GM21526 (cell line): ENCODE measurements around the gene PRKD2.

Experiments
- ATAC-seq: cut with Tn5 transposase; IDR thresholded peaks from one replicate; pipeline ENCODE4 v1.9.1; 2021; ENCODE audit warnings: moderate library complexity; ENCODE audit not compliant: unreplicated experiment, low FRiP score

PRKD2 gene

DNA sequence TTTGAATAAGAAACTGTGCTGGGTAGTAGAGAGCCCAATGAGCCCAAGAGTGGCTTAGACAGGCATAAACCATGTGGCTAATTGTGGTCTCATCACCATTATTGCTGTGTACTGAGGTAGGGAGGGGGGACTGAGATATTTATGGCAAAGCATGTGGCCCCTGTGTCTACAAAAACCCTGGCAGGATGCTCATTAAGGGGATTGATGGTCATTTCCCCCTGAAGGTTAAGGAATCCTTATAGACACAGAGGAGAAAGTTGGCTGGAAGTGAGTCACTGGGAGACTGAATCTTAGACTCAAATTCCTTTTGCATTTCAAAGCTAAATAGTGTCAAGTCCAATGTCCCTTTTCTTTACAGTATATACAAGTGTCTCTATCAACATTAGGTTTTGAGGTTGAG, 46.1 kb downstream of the PRKD2 start:
- ATAC-seq = no peak

DNA sequence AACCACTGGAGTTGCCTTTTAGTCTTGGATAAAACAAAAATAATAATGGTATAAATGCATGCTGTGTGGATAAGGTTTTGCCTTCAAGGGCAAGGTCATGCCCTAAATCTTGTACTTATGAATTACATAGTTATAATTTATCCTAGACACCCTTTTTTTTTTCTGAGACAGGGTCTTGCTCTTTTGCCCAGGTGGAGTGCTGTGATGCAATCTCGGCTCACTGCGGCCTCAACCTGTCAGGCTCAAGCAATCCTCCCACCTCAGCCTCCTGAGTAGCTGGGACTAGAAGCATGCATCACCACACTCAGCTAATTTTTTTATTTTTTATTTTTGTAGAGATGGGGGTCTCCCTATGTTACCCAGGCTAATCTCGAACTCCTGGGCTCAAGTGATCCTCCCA, 48.3 kb downstream of the PRKD2 start:
- ATAC-seq = no peak

DNA sequence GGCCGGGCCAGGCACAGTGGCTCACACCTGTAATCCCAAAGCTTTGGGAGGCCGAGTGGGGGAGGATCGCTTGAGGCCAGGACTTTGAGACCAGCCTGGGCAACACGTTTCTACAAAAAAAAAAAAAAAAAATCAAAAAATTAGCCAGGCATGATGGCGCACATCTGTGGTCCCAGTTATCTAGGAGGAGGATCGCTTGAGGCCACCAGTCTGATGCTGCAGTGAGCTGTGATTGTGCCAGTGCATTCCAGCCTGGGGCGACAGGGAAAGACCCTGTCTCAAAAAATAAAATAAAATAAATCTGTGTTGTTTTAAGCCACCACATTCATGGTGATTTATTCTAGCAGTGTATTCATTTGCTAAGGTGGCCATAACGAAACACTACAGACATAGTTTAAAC, 51.8 kb downstream of the PRKD2 start:
- no peak for ATAC-seq

DNA sequence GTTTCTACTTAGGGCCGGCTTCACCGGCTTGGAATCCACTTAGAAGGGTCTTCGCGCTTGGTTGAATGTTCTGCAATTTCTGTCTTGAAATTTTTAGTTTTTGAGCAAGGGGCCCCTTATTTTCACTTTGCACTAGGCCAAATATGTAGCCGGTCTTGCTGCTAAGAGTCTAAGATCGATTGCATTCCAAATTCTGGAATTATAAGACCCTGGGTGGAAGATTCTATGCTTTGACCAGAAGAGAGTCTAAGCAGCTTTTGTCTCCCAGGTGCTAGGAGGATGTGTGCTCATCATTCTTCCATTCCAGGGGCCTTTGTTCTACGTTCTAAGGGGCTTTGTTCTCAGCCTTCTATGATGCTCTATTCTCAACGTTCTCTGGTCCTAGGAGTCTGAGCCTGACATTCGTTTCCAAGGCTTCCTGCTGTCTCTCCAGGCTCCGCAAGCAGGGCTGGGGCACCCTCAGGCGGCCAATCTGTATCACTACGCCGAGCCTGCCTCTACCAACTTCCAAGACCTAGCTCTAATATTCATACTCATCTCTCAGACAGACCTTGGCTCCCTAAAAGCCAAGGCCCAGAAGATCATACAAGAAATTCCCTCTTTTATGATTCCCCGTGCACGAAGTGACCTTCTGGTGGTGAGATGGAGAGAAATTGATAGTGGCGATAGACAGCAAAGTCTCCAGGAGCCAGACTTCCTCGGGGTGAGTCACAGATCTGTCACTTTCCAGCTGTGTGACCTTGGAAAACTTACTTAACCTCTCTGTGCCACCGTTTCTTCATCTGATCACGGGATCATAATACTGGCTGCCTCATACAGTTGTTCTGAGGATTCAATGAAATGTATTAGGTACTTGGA, 55.0 kb downstream of the PRKD2 start:
- no peak for ATAC-seq

DNA sequence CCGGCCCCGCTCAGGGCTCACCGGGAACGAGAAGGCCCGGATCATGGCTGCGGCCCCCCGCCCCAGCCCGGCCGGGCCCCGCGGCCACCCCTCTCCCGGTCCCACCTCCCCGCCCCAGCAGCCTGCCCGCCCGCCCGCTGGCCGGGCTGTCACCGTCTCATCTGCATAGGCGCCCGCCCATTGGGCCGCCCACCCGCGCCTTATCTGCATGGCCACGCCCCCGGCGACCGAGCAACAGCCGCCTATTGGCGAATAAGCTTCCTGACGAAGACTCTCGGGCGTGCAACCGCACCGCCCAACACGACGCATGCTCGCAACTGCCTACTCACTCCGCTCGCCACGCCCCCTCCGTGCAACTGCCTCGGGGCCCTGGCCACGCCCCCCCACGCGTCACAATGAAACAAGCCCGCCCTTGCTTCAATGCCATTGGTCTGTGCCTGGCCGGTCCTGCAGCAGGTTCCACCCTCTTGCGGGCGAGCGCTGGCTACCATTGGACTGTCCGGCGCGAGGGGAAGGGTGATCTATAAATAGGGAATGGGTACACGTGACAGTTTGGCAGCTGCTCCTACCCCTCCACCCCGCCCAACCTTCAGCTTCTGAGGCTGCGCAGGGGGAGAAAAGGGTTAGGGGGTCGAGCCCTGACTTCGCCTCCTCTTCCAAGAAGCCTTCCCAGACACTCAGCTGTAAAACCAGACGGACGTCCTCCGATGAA, 55.7 kb downstream of the PRKD2 start, which contains the start of gene DACT3:
DACT3 (minus strand) TSS at position 163 of the 712 bp plus-strand sequence; CDS start at position 45, 118 bp downstream.
- ATAC-seq = peak; percentile 89

DNA sequence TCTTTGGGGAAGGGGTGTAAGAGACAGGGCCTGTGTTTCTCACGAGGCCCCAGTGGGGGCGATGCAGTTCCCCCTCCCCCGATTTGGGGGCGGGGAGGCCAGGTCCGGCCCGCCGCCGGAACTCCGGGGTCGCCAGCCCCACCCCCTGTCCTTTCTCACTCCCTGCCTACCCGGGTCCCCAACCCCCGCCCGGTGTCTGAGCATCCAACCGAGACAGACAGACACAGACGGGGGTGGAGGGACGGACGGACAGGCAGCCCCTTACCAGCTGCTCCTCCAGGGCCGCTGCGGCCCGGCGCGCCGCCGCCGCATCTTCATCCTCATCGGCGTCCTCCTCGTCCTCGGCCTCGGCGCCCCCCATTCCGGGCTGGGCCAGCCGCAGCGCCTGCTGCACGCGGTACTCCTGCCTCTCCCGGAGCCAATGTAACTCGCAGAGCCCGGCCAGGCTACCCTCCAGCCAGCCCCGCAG, 56.3 kb downstream of the PRKD2 start:
- ATAC-seq = no peak

DNA sequence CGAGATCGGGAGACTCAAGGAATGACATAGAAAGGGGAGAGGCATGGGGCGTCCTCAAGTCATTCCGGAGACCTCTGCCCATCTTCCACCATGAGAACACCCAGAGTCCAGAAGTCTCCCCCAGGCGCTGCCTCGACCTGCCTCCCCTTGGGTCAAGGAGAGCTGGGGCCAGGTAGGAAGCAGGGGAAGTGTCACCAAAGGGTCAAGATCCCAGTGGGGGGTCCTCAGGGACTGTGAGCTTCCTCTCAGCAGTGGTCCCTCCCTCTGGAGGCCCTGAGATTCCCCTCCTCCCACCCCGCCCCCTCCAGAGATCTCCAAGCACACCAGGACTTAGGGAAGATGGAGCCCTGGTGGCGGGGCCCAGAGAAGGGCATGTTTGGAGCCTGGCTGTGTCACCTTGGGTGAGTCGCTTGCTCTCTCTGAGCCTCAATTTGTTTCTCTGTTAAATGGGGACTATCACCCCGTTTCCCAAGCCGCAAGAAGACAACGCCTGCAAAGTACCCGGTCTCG, 56.9 kb downstream of the PRKD2 start:
- no peak for ATAC-seq

DNA sequence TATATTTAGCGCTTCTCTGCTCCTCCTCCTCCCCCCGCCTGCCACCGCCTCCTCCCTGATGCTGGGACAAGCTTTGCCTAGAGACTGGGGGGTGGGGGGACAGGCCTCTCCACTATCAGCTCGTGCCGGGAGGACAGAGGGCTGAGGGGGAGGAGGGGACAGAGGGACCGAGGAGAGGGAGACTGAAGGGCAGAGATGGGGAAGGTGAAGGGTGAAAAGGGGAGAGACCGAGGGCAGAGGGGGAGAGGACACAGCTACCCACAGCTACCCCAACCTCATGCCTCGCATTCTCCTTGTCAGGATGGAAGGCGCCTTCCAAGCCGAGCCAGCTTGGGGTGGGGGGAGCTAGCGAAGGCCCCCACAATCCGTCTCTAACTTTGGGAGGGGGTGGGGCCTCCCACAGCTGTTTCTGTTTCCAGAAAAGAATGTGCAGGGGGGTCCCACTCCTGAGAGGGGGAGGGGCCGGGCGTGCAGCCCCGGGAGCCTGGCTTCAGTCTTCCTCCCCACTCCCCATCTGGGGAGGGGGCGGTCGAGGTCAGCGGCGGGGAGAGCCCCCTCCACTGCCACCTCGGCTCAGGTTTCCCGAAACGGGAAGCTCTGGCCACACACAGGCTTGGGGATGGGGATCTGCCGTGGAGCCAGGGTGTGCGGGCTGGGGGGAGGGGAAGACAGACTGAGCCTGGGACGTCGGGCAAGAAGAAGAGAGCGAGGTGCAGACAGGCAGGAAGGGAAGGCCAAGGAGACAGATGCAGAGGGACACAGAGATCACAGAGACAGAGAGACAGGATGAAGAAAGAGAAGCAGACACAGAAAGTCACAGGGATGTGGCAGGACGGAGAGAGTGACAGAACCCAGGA, 57.5 kb downstream of the PRKD2 start:
- ATAC-seq = no peak

DNA sequence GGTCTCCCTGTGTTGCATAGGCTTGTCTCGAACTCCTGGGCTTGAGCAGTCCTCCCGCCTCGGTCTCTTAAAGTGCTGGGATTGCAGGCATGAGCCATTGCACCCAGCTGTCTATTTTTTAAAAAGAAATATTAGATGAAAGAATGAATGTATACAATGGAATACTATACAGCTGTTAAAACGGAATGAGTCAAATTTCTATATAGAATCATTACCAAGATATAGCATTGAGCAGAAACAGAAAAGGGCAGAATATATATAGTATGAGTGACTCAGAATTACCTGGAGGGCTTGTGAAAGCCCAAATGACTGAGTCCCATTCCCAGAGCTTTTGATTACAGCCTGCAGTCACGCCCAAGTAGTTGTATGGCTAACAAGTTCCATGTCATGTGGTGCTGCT, 60.4 kb downstream of the PRKD2 start:
- no peak for ATAC-seq

DNA sequence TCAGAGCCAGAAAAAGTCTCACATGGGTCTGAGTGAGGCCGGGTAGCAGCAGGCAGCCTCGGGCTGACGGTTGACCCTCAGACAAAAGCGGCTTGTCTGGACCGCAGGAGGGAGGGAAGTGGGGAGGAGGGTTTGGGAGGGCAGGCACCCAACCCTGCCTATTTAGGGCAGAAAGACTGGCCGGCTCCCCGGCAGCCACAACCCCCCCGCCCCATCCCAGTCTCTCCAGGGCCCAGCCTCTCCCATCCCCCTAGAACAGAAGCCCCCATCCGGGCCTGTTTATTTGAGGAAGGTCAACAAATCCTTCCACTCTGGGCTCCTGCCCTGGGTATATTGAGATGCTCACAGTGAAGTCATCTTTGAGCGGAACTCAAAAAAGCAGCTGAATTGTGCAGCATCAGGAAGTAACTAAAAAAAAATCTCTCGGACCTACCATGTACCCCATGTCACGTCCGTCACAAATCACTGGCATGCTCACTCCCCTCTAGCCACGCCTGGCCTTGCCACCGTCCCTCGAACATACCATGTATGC, 62.2 kb downstream of the PRKD2 start:
- ATAC-seq = no peak

DNA sequence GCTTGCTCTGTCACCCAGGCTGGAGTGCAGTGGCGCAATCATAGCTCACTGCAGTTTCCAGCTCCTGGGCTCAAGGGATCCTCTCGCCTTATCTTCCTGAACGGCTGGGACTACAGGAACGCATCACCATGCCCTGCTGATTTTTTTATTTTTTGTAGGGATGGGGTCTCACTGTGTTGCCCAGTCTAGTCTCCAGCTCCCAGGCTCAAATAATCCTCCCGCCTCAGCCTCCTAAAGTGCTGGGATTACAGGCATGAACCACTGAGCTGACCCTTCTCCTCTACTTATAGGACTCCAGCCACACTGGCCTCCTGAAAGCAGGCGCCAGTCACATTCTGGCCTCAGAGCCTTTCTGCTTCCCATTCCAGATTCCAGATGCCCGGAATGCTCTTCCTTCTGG, 66.5 kb downstream of the PRKD2 start:
- ATAC-seq = no peak

DNA sequence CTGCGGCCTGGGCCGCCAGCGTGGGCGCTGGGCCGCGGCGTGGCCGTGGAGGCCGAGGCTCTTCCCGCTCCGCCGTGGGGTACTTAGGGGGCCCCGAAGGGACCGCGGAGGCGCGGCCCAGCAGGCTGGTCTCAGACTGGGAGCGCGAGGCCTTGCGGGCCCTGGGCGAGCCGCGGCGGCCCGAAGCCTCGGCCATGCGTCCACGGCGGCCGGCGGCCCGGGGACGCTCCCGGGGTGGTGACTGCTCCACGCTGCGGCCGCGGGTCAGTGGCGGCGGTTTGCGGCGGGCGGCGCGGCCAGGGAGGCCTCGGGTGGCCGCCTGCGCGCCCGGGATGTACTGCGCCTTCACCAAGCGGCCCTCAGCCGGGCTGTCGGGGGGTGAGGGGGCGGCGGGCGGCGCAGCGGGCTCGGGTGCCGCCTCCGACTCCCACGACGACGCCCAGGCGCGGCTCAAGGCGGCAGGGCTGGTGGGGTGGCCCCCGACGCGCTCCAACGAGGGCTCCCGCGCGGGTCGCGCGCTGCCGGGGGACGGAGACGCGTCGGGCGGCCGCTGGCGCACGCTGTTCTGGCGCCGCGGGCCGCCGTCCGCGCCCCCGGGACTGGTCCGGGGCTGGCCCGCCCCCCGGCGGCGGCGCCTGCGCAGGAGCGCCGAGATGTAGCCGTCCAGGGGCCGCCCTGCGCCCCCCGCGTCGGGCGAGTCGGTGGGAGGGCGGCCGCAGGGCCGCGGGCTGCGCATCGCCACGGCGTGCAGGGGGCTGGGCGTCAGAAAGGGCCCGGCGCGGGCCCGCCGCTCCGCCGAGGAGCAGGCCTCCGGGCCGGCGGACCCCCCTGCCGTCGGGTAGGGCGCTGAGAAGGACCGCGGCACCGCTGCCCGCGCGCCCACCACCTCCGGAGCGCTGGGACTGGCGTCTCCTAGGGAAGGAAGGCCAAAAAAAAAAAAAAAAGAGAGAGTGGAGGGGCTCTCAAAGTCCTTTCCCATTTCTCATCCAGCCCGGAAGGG, 67.7 kb downstream of the PRKD2 start:
- ATAC-seq = no peak

DNA sequence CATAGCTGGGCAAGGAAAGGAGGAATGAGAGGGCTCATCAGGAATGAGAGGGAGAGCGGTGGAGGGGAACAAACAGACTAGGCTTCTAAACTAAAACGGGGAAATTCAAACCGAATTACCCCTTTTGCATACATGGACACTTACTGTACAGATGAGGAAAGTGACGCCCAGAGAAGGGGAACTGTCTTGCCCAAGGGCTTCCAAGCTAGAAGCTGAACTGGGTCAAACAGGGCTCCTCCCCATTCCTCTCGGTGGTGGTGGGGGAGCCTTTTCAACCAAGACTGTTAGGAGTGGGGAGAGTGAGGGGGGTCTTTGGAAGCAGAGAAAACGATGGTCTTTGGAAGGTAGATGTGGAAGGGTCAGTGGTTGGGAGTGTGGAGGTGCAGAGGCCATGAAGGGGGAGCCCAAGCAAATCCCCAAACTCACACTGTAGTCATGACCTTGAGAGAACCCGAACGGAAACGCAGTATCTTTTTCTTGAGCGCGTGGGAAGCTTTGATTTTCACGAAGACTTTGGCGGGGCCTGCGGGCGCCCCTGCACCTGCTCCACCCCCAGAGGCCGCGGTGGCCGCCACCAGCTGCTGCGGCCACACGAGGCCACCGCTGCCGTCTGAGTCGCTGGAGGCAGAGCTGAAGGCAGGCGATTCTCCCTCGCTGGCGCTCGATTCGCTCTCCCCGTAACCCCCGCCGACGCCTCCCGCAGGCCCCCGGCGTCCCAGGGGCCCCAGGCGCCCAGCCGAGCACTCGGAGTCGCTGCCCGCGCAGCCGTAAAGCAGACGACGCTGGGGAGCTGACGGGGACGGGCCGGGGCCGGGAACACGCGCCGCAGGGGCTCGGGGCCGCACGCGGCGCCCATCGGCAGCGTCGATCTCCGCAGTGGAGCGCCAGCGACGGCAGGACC, 68.6 kb downstream of the PRKD2 start:
- ATAC-seq = no peak

DNA sequence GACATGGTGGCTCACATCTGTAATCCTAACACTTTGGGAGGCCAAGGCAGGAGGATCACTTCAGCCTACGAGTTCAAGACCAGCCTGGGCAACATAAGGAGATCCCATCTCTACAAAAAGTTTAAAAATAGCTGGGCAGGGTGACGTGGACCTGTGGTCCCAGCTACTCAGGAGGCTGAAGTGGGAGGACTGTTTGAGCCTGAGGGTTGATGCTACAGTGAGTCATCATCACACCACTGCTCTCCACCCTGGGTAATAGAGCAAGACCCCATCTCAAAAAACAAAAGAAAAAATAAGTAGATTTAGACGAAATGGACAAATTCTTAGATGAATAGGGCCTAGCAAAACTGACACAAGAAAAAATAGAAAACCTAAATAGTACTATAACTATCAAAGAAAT, 70.5 kb downstream of the PRKD2 start:
- ATAC-seq = no peak

DNA sequence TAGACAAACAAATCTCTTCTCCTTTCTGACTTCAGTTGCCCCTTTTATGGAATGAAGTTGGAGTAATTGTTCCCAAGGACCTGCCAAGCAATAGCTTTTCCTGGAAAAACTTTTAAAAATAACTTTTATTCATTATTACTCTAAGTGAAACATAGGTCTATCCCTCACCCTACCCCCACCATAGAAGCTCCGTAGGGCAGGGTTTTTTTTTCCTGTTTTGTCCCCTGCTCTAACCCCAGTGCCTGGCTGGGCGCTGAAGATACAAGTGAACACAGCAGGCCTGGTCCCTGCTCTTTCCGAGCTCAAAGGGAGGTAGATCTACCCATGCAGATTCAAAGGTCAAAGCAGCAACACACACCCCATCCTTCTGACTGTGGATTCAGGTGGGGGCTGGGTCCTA, 72.2 kb downstream of the PRKD2 start:
- ATAC-seq = no peak

DNA sequence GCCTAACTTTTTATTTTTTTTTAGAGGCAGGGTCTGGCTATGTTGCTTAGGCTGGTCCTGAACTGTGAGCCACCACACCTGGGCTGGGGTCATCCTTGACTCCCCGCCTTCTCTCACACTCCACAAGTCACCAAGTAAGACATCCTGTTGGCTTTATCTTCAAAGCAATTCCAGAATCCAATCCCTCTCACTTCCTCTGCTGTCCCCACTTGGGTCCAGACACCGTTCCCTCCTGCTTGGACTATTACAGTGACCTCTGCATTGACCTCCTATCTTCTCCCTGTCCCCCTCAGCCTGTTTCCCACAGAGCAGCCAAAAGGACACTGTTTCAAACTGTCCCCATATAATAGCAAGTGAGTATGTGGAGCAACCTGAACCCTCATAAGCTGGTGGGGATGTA, 76.3 kb downstream of the PRKD2 start:
- ATAC-seq = no peak

DNA sequence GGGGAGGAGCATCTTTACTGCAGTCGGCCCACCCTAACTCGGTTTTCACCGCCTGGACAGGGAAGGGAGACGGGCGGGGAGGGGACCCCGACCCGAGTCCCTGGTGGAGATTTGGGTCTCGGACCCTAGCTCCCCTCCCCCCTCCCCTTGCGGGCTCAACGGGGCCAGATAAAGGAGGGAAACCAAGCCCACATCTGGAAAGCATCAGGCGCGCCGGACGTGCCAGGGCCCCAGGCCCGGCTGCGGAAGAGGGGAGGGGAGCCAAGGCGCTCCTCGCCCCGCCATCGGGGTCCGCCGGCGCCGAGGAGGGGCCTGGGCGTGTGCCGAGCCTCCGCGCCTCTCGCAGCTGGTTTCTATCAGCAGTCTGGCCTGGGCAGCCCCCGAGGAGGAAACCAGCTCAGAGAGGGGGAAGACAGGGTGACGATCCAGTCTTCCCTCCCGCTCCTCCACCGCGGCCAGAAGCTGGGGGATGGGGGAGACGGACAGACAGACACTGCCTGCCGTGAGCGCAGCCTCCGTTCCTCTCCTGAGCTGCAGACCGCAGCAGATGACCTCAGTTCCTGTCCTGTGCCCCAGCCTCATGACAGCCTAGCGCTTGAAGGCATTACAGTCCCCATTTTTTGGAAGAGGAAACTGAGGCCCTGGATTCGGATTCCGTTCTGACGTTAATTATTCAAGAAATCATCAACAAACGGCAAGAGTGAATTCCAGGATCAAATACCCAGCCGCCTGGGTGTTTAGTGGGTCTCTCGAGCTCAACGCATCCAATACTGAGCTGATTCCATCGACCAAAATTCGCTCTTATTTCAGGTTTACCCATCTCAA, 77.3 kb downstream of the PRKD2 start:
- no peak for ATAC-seq
